A673 (cell line): ENCODE measurements around the gene TAF10. TPM values are rescaled to one million over a fixed set of nuclear protein-coding genes. Genes with fewer than 3 reads are reported as not detected.

ENCODE experiments used
- BruUV-seq: library from RNA; stranded (reverse); fragments of 400-500 nt; replicated peaks from 2 replicates; lab custom pipeline; 2021; lab: Mats Ljungman, UMichigan
- CTCF ChIA-PET: fragments of 300-600 bp; sonication (Branson Sonifier 250); formaldehyde crosslinking; loops from one replicate; lab custom pipeline; 2022; ENCODE audit warnings: antibody characterized with exemption; lab: Charles Lee
- POLR2A ChIA-PET: fragments of 300-600 bp; sonication (Branson Sonifier 250); formaldehyde crosslinking; loops from one replicate; lab custom pipeline; 2022; ENCODE audit warnings: antibody characterized with exemption; ENCODE audit not compliant: low non-redundant PET; lab: Charles Lee
- DNase-seq: peaks from one replicate; pipeline ENCODE4 v3.0.0-alpha.2; 2015; ENCODE audit warnings: low spot score
- H3K27ac ChIP-seq: fragments of 200-600 bp; sonication (generic); 2 replicates; pipeline ENCODE4 v1.5.1; 2016; ENCODE audit warnings: mixed run types, low read depth, mild to moderate bottlenecking, mixed read lengths, antibody characterized with exemption, low read length; ENCODE audit not compliant: poor library complexity, severe bottlenecking
- H3K27me3 ChIP-seq: fragments of 200-600 bp; sonication (generic); replicated peaks from 2 replicates; pipeline ENCODE4 v1.6.1; 2017; ENCODE audit warnings: mixed run types, low read depth, mild to moderate bottlenecking, mixed read lengths, antibody characterized with exemption, low read length; ENCODE audit not compliant: insufficient read depth, poor library complexity
- H3K36me3 ChIP-seq: fragments of 200-600 bp; sonication (generic); 2 replicates; pipeline ENCODE4 v1.6.1; 2016; ENCODE audit warnings: mixed run types, mild to moderate bottlenecking, mixed read lengths, antibody characterized with exemption, low read length; ENCODE audit not compliant: insufficient read depth, poor library complexity, severe bottlenecking
- H3K4me1 ChIP-seq: fragments of 200-600 bp; sonication (generic); 2 replicates; pipeline ENCODE4 v1.6.1; 2017; ENCODE audit warnings: mixed run types, mild to moderate bottlenecking, mixed read lengths, antibody characterized with exemption, low read length; ENCODE audit not compliant: insufficient read depth, poor library complexity, severe bottlenecking
- H3K4me3 ChIP-seq: fragments of 200-600 bp; sonication (generic); 2 replicates; pipeline ENCODE4 v1.5.1; 2016; ENCODE audit warnings: low read depth, mixed run types, mild to moderate bottlenecking, mixed read lengths, low read length; ENCODE audit not compliant: poor library complexity, severe bottlenecking
- H3K9me3 ChIP-seq: fragments of 200-600 bp; sonication (generic); 2 replicates; pipeline ENCODE4 v1.6.1; 2016; ENCODE audit warnings: mixed run types, low read depth, mild to moderate bottlenecking, mixed read lengths, antibody characterized with exemption, low read length; ENCODE audit not compliant: poor library complexity, severe bottlenecking
- EZH2 ChIP-seq: fragments of 200-600 bp; sonication (generic); IDR thresholded peaks from 2 replicates; pipeline ENCODE4 v1.6.1; 2017; ENCODE audit warnings: borderline replicate concordance, low read depth, mild to moderate bottlenecking, mixed read lengths, antibody characterized with exemption, low read length; ENCODE audit not compliant: poor library complexity, severe bottlenecking
- intact Hi-C: fragments of 100-400 bp; cut with micrococcal nuclease; formaldehyde crosslinking; loops from one replicate; pipeline ENCODE4 v1.10.0; 2022; ENCODE audit not compliant: unreplicated experiment
- total RNA-seq: library from RNA; stranded (reverse); gene quantifications from 2 replicates; pipeline ENCODE4 v1.2.3, GENCODE V29; 2021
- TF ChIP-seq, protein P1 (sequence below): fragments of 300-800, 200-600 bp; sonication (generic); conservative IDR thresholded peaks from 2 replicates; pipeline ENCODE4 v1.5.1; 2017; ENCODE audit warnings: low read depth, mild to moderate bottlenecking, antibody characterized with exemption, low read length, moderate library complexity, mixed read lengths

TAF10 gene
- total RNA-seq, 1 experiment from 2014 or later = 112 TPM

DNA sequence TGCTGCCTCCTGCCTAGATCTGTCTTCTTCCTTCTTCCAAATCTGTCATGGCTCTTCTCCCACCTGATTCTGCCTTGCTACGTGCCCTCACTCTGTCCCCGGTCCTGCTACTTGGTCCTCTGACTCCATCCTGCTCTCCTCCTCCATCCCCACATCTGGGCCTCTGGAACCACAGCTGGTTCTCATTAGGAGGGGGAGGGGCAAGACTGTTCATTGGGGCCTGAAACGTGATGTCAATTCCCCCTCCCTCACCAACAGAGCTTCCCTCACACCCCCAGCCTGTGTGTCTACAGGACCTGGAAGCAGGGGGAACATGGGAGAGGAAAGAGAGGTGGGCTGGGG, 34.5 kb upstream of the TAF10 start:
- ChIA-PET POLR2A (interaction anchor here (0.6 kb wide), 1 partner anchor 622 kb away, joined by 13 read pairs; no protein-coding TSS in a partner anchor), CTCF (no interaction called here)
- peak; percentile 51 for DNase-seq
- BruUV-seq = no TSS peak
- Histone ChIP-seq H3K4me3 (no peak overlapping the region), H3K27ac (peak overlapping the region; percentile 61), H3K36me3 (no peaks in the 10 kb centered on the region), H3K27me3 (no peaks in the 10 kb centered on the region), H3K4me1 (peaks cover 15% of the 10 kb centered on the region), H3K9me3 (no peaks in the 10 kb centered on the region)
- TF ChIP-seq, protein P1, sequence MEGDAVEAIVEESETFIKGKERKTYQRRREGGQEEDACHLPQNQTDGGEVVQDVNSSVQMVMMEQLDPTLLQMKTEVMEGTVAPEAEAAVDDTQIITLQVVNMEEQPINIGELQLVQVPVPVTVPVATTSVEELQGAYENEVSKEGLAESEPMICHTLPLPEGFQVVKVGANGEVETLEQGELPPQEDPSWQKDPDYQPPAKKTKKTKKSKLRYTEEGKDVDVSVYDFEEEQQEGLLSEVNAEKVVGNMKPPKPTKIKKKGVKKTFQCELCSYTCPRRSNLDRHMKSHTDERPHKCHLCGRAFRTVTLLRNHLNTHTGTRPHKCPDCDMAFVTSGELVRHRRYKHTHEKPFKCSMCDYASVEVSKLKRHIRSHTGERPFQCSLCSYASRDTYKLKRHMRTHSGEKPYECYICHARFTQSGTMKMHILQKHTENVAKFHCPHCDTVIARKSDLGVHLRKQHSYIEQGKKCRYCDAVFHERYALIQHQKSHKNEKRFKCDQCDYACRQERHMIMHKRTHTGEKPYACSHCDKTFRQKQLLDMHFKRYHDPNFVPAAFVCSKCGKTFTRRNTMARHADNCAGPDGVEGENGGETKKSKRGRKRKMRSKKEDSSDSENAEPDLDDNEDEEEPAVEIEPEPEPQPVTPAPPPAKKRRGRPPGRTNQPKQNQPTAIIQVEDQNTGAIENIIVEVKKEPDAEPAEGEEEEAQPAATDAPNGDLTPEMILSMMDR = no peak
- no peak for TF ChIP-seq EZH2
- intact Hi-C loops = no loop called here

DNA sequence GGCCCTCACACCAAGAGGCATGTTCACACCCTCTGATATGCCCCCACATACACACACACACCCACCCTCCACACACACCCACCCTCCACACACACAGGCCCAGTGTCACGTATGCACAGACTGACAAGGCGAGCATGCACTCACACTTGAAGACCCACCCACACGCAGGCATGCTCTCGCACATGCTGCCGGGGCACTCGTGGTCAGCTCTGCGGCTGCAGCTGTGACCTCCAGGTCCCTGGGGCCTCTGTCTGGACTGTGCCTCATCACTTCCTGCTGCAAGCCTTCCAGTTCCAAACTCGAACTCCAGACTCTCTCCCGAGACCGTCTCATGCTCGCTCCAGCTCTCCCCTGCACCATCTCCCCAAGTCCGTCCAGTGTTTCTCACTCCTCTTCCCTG, 34.1 kb upstream of the TAF10 start:
- H3K36me3 ChIP-seq = no peaks in the 10 kb centered on the region
- peaks cover 15% of the 10 kb centered on the region for H3K4me1 ChIP-seq
- no TSS peak for BruUV-seq
- ChIA-PET POLR2A (interaction anchor here (0.6 kb wide), 1 partner anchor 621 kb away, joined by 13 read pairs; no protein-coding TSS in a partner anchor), CTCF (no interaction called here)
- H3K27ac ChIP-seq = no peak overlapping the region
- H3K4me3 ChIP-seq = no peak overlapping the region
- H3K9me3 ChIP-seq = no peaks in the 10 kb centered on the region
- no peak for DNase-seq
- intact Hi-C loops = no loop called here
- no peak for TF ChIP-seq EZH2
- TF ChIP-seq, protein P1 = no peak
- H3K27me3 ChIP-seq = no peaks in the 10 kb centered on the region

DNA sequence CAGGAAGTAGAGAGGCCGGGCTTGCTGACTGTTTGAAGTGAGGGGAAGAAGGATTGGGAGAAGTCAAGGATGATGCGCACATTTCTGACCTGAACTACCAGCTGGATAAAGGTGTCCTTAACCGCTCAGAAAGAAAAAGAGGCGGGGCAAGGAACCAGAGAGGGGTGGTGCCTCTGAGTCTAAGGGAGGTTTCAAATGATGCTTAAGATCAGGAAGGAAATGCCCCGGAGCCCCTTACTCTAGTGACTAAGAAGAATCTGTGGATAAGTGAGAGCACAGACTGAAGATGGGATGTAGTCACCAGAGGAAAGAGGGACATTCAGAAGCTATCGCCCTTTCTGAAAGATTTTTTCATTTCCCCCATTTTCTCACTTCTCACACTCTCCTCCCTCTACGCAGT, 30.9 kb upstream of the TAF10 start:
- DNase-seq = no peak
- no peaks in the 10 kb centered on the region for H3K9me3 ChIP-seq
- intact Hi-C loops = no loop called here
- no peaks in the 10 kb centered on the region for H3K36me3 ChIP-seq
- no peaks in the 10 kb centered on the region for H3K27me3 ChIP-seq
- H3K4me3 ChIP-seq = no peak overlapping the region
- H3K27ac ChIP-seq = no peak overlapping the region
- ChIA-PET CTCF (no interaction called here), POLR2A (no interaction called here)
- H3K4me1 ChIP-seq = peaks cover 15% of the 10 kb centered on the region
- TF ChIP-seq, protein P1 = no peak
- TF ChIP-seq EZH2 = no peak
- no TSS peak for BruUV-seq
